Spleen (tissue), 11 donors: ENCODE results near the gene BIRC6. TPM values are rescaled to one million over a fixed set of nuclear protein-coding genes. Genes with fewer than 3 reads are reported as not detected.
A peak's percentile ranks its signal among the peaks of the same experiment; 100 is the strongest.
"Not testable (repeated sequence)": the region's sequence is repeated elsewhere in the genome, so short reads cannot be mapped to it uniquely, and the experiment has no call there.

Source experiments
- DNase-seq: peaks from one replicate; pipeline ENCODE4 v3.0.0-alpha.2; 2020
- H3K27ac ChIP-seq, 8 donors: fragments of 200-600 bp; sonication (generic) in 7 of 8; 1 replicate in 4 of 8; 2 replicates in 4 of 8; pipeline versions ENCODE4 v1.5.0 to v1.8.0; 2016 to 2021; ENCODE audit warnings: inconsistent platforms in 4 of 8, mild to moderate bottlenecking in 4 of 8, moderate library complexity in 1 of 8
- H3K27me3 ChIP-seq, 7 donors: fragments of 200-600 bp; sonication (generic) in 6 of 7; replicated peaks in 1 of 7; 1 replicate in 4 of 7; 2 replicates in 3 of 7; pipeline versions ENCODE4 v1.5.0 to v1.8.0; 2016 to 2021; ENCODE audit warnings: inconsistent platforms in 3 of 7, mild to moderate bottlenecking in 1 of 7
- H3K36me3 ChIP-seq, 6 donors: fragments of 200-600 bp; sonication (generic) in 5 of 6; 1 replicate in 4 of 6; 2 replicates in 2 of 6; pipeline versions ENCODE4 v1.5.0 to v1.8.0; 2016 to 2021; ENCODE audit warnings: inconsistent platforms in 2 of 6
- H3K4me1 ChIP-seq, 6 donors: fragments of 200-600 bp; sonication (generic) in 5 of 6; 1 replicate in 3 of 6; 2 replicates in 3 of 6; pipeline versions ENCODE4 v1.5.0 to v1.8.0; 2016 to 2021; ENCODE audit warnings: inconsistent platforms in 3 of 6
- H3K4me3 ChIP-seq, 8 donors: fragments of 200-600 bp; sonication (generic) in 7 of 8; 1 replicate in 4 of 8; 2 replicates in 4 of 8; pipeline versions ENCODE4 v1.5.0 to v1.8.0; 2016 to 2021; ENCODE audit warnings: inconsistent platforms in 4 of 8, mild to moderate bottlenecking in 4 of 8, moderate library complexity in 2 of 8
- H3K9me3 ChIP-seq, 8 donors: fragments of 200-600 bp; sonication (generic) in 7 of 8; 1 replicate in 4 of 8; 2 replicates in 4 of 8; pipeline versions ENCODE4 v1.5.0 to v1.8.0; 2016 to 2021; ENCODE audit warnings: inconsistent platforms in 4 of 8
- CTCF ChIP-seq, 11 experiments: fragments of 200-600 bp in 7 of 11; fragments of 450-650 bp in 4 of 11; sonication (generic) in 4 of 11; IDR thresholded peaks in 8 of 11; conservative IDR thresholded peaks in 3 of 11; 1 replicate in 7 of 11; 2 replicates in 4 of 11; pipeline versions ENCODE4 v1.4.0 to v1.8.0; 2016 to 2021; ENCODE audit warnings: antibody characterized with exemption in 11 of 11, inconsistent platforms in 4 of 11, mild to moderate bottlenecking in 1 of 11
- POLR2A ChIP-seq, 3 donors: fragments of 450-650 bp; IDR thresholded peaks; one replicate each; pipeline ENCODE4 v1.5.1; 2017; ENCODE audit warnings: antibody characterized with exemption in 3 of 3, mild to moderate bottlenecking in 1 of 3
- POLR2AphosphoS5 ChIP-seq, 3 donors: sonication (generic); formaldehyde crosslinking; IDR thresholded peaks; one replicate each; pipeline ENCODE4 v1.5.1; 2017; ENCODE audit warnings: antibody characterized with exemption in 3 of 3
- WGBS, 5 donors: extraction: QIAGEN DNeasy Blood & Tissue Kit in 3 of 5; methylation state at CpG; one replicate each; pipeline versions ENCODE4 v1.1.5 to v1.1.7; 2013 to 2018; 5-methylcytosine and 5-hydroxymethylcytosine counted together
- intact Hi-C: fragments of 100-400 bp; cut with DNase I; formaldehyde crosslinking; loops from one replicate; pipeline ENCODE4 v1.15.0; 2023; ENCODE audit warnings: low total_unique reads
- polyA plus RNA-seq, 3 donors: library from polyadenylated mRNA; stranded (reverse); fragments of 200-250 nt; gene quantifications; one replicate each; pipeline ENCODE4 v1.2.1, GENCODE V29; 2013
- total RNA-seq, 7 donors: library from RNA; depleted of rRNA in 3 of 7; stranded (reverse); fragments of >200 nt in 3 of 7; fragmentation: NEBNext Ultra II Directional in 4 of 7; extraction: Animal tissue kit (Norgen Biotek cat#: 25700) in 4 of 7; gene quantifications; one replicate each; pipeline versions ENCODE4 v1.1.0 to v1.2.1, GENCODE V29; 2016 to 2021
- donor health status: healthy with polysubstance abuse.
- donor health status: DM: no; HTN: no; CAD: no; lungs with moderate emphysema.
- donor health status: DM: no; HTN: no; CAD: no.
- donor health status: Bipolar disorder and iron deficiency.
- donor health status: healthy.
- donor health status: DM: no; HTN: no; CAD: no.
- donor health status: DM: yes; HTN: yes; CAD: no.

BIRC6 gene
- total and polyA plus RNA-seq, 10 donors: 17.8 to 226 (median 155) TPM

- intact Hi-C loops: no loop called here
- peaks cover 0 to 11% (median 0%) of the 10 kb centered on the region in 6 donors for H3K36me3 ChIP-seq
- H3K27ac ChIP-seq: peak overlapping the region; percentile 97 to 99 (median 98)
- peaks cover 16 to 56% (median 43%) of the 10 kb centered on the region in 6 donors for H3K4me1 ChIP-seq
- H3K27me3 ChIP-seq: no peaks in the 10 kb centered on the region
- H3K4me3 ChIP-seq: peak overlapping the region; percentile 90 to 99 (median 96)
- 0 to 1% (median 0%) methylated on average over 40 to 65 of the region's 65 CpGs for WGBS, 5 donors
- peak; percentile 42 to 81 (median 60) for TF ChIP-seq POLR2AphosphoS5 (IDR thresholded peaks at IDR 0.05)
- TF ChIP-seq CTCF (IDR thresholded peaks at IDR 0.05 in 8 of 11, conservative IDR thresholded peaks at IDR 0.05 in 3 of 11): peak in 1 of 11 experiments; percentile 2
- no peak for TF ChIP-seq POLR2A (IDR thresholded peaks at IDR 0.05)
- H3K9me3 ChIP-seq: no peaks in the 10 kb centered on the region
- peak; percentile 91 for DNase-seq
These were observed 691 bp downstream of the BIRC6 start for GRCh38 chr2:32357318-32358110.

- Histone ChIP-seq H3K4me3 (peak overlapping the region; percentile 90 to 99 (median 96)), H3K9me3 (no peaks in the 10 kb centered on the region), H3K27me3 (no peaks in the 10 kb centered on the region), H3K27ac (peak overlapping the region; percentile 4 to 99 (median 97)), H3K36me3 (peaks cover 0 to 11% (median 0%) of the 10 kb centered on the region in 6 donors), H3K4me1 (peaks cover 22 to 61% (median 47%) of the 10 kb centered on the region in 6 donors)
- no peak for TF ChIP-seq CTCF (IDR thresholded peaks at IDR 0.05 in 8 of 11, conservative IDR thresholded peaks at IDR 0.05 in 3 of 11)
- no peak for TF ChIP-seq POLR2AphosphoS5 (IDR thresholded peaks at IDR 0.05)
- no peak for TF ChIP-seq POLR2A (IDR thresholded peaks at IDR 0.05)
- 1 to 6% (median 4%) methylated on average over 16 of the region's 16 CpGs for WGBS, 5 donors
- intact Hi-C loops: no loop called here
- no peak for DNase-seq
These were observed 1.3 kb downstream of the BIRC6 start for GRCh38 chr2:32358111-32358482.

- WGBS, 5 donors: 63 to 76% (median 75%) methylated on average over 4 of the region's 4 CpGs
- peaks cover 0 to 13% (median 0%) of the 10 kb centered on the region in 6 donors for H3K36me3 ChIP-seq
- DNase-seq: no peak
- TF ChIP-seq CTCF (IDR thresholded peaks at IDR 0.05 in 8 of 11, conservative IDR thresholded peaks at IDR 0.05 in 3 of 11) (no peak), POLR2AphosphoS5 (IDR thresholded peaks at IDR 0.05) (no peak), POLR2A (IDR thresholded peaks at IDR 0.05) (no peak)
- H3K27me3 ChIP-seq: no peaks in the 10 kb centered on the region
- H3K4me3 ChIP-seq: no peak overlapping the region
- H3K27ac ChIP-seq: peak overlapping the region in 1 of 8 donors; percentile 29
- H3K4me1 ChIP-seq: peaks cover 22 to 85% (median 69%) of the 10 kb centered on the region in 6 donors
- intact Hi-C loops: no loop called here
- no peaks in the 10 kb centered on the region for H3K9me3 ChIP-seq
These were observed 3.6 kb downstream of the BIRC6 start for GRCh38 chr2:32360416-32360815.

GRCh38 chr2:32362997-32363396, 6.2 kb downstream of the BIRC6 start:
- intact Hi-C loops: not testable (repeated sequence)

More at GRCh38 chr2:32362997-32363396, 6.2 kb downstream of the BIRC6 start:
- WGBS, 5 donors: 81 to 93% (median 91%) methylated on average over 2 of the region's 2 CpGs
- H3K9me3 ChIP-seq, H3K4me3 ChIP-seq, DNase-seq, H3K27me3 ChIP-seq, H3K27ac ChIP-seq: not testable (repeated sequence)
- H3K4me1 ChIP-seq: peaks cover 22 to 100% (median 85%) of the 10 kb centered on the region in 6 donors
- peaks cover 0 to 15% (median 0%) of the 10 kb centered on the region in 6 donors for H3K36me3 ChIP-seq
